ENCODE results near the gene PGM3.

The PGM3 gene

DNA sequence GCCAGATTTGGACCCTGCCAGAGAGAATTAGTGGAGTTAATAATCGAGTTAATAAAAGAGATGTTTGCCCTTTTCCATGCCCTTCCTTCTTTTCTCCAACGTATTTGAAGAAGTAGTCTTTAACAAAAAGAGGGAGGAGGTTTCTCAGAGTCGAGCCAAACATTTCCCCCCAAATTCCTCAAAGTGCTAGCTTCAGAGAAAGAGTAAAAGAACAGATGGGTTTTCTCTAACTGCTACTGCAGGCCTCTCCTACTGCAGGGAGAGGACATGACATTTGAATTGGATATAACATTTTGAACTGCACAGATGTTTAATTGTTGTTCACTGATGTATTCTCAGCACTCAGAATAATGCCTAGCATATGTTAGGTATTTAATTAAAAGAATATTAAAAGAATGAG, 25.6 kb upstream of the PGM3 start:
- WGBS (ENCODE audit: insufficient coverage) = no CpG with 5 or more reads among the region's 3 CpGs
- CTCF ChIA-PET = interaction anchor here (1.5 to 12.0 kb wide), 3 partner anchors 8 to 294 kb away, joined by 5 to 162 read pairs (median 86); partner anchors contain the start of genes DOP1A, PRSS35 and UBE3D
- POLR2A ChIA-PET = no interaction called here

DNA sequence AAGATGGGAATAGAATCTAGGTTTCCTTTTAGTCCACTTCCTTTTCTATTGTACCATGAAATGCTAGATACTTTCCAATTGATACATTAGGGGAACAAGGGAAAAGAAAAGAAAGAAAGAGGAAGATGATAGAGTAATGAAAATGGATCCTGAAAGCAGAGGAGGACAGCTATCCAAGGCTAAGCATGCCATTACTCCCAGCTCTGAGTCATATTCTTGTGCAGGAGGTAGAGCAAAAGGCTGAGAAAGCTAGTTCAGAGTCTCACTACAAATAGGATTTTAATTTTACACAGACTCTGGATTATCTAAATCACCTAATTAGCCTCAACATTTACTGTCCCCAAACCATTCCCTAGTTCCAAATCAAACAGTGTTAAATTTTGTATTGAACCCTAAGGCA, 23.7 kb upstream of the PGM3 start:
- Histone ChIP-seq H3K36me3 (ENCODE audit: control insufficient read depth in 4 of 4, insufficient read depth in 4 of 4, low read length in 3 of 4) (no peaks in the 10 kb centered on the region), H3K27ac (ENCODE audit: insufficient read depth in 1 of 2, low read depth in 1 of 2, low read length in 2 of 2, poor library complexity in 1 of 2, severe bottlenecking in 2 of 2) (no peak overlapping the region), H3K4me3 (ENCODE audit: control insufficient read depth in 1 of 7, extremely low read depth in 1 of 7, insufficient read depth in 4 of 7, low read depth in 2 of 7, low read length in 6 of 7) (no peak overlapping the region), H3K9me3 (ENCODE audit: control extremely low read depth in 1 of 5, control insufficient read depth in 4 of 5, insufficient read depth in 2 of 5, low read depth in 1 of 5, low read length in 4 of 5) (no peaks in the 10 kb centered on the region), H3K4me1 (ENCODE audit: control extremely low read depth in 1 of 4, control insufficient read depth in 4 of 4, insufficient read depth in 4 of 4, low read length in 3 of 4) (no peaks in the 10 kb centered on the region), H3K27me3 (replicated peaks in 2 of 5; ENCODE audit: control insufficient read depth in 4 of 5, insufficient read depth in 5 of 5, low read length in 4 of 5) (peaks cover 0 to under 1% (median 0%) of the 10 kb centered on the region in 5 experiments)
- DNase-seq = no peak
- ChIA-PET CTCF (interaction anchor here (0.8 to 12.0 kb wide), 10 partner anchors 9 to 302 kb away, joined by 3 to 162 read pairs (median 4); partner anchors contain the start of genes DOP1A, PRSS35 and UBE3D), POLR2A (no interaction called here)

More for the DNA sequence above, 25.6 kb upstream of the PGM3 start:
- no peak overlapping the region for H3K27ac ChIP-seq (ENCODE audit: insufficient read depth in 1 of 2, low read depth in 1 of 2, low read length in 2 of 2, poor library complexity in 1 of 2, severe bottlenecking in 2 of 2)
- no peaks in the 10 kb centered on the region for H3K27me3 ChIP-seq (replicated peaks in 2 of 5; ENCODE audit: control insufficient read depth in 4 of 5, insufficient read depth in 5 of 5, low read length in 4 of 5)
- H3K36me3 ChIP-seq (ENCODE audit: control insufficient read depth in 4 of 4, insufficient read depth in 4 of 4, low read length in 3 of 4) = peaks cover 0 to 2% (median 0%) of the 10 kb centered on the region in 4 experiments
- no peaks in the 10 kb centered on the region for H3K4me1 ChIP-seq (ENCODE audit: control extremely low read depth in 1 of 4, control insufficient read depth in 4 of 4, insufficient read depth in 4 of 4, low read length in 3 of 4)
- H3K9me3 ChIP-seq (ENCODE audit: control extremely low read depth in 1 of 5, control insufficient read depth in 4 of 5, insufficient read depth in 2 of 5, low read depth in 1 of 5, low read length in 4 of 5) = no peaks in the 10 kb centered on the region
- no peak overlapping the region for H3K4me3 ChIP-seq (ENCODE audit: control insufficient read depth in 1 of 7, extremely low read depth in 1 of 7, insufficient read depth in 4 of 7, low read depth in 2 of 7, low read length in 6 of 7)
- no peak for DNase-seq

DNA sequence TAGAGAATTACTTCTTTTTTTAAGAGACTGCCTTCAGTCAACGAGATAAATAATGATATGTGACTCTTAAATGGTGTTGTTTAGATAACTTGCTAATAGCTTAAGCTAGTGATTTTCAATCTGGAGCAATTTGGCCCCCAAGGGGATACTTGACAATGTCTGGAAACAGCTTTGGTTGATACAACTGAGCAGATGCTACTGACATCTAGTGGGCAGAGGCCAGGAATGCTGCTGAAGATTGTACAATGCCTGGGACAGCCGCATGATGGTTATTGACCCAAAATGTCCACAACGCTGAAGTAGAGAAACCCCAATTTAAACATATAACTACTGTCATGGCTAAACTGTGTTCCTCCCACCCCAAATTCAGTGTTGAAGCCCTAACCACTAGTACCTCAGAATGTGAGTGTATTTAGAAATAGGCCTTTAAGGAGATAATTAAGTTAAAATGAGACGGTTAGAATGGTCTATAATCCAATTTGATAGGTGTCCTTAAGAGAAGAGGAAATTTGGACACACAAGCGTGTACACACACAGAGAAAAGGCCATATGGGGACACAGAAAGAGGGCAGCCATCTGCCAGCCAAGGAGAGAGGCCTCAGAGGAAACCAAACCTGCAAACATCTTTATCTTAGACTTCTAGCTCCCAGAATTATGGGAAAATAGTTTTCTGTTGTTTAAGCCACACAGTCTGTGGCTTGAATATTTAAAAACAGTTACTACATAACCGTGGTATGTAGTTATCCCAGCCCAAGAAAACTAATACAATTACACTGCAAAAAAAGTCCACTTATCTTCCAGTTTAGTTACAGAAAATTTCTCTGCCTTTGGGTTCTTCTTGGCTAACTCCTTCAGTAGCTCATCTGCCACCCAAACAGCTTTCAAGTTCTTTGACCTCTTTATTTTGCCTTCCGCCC, 22.3 kb upstream of the PGM3 start:
- Histone ChIP-seq H3K27me3 (replicated peaks in 2 of 5; ENCODE audit: control insufficient read depth in 4 of 5, insufficient read depth in 5 of 5, low read length in 4 of 5) (peaks cover 0 to 2% (median 0%) of the 10 kb centered on the region in 5 experiments), H3K4me1 (ENCODE audit: control extremely low read depth in 1 of 4, control insufficient read depth in 4 of 4, insufficient read depth in 4 of 4, low read length in 3 of 4) (no peaks in the 10 kb centered on the region), H3K27ac (ENCODE audit: insufficient read depth in 1 of 2, low read depth in 1 of 2, low read length in 2 of 2, poor library complexity in 1 of 2, severe bottlenecking in 2 of 2) (no peak overlapping the region), H3K36me3 (ENCODE audit: control insufficient read depth in 4 of 4, insufficient read depth in 4 of 4, low read length in 3 of 4) (peaks cover 0 to 6% (median 0%) of the 10 kb centered on the region in 4 experiments), H3K4me3 (ENCODE audit: control insufficient read depth in 1 of 7, extremely low read depth in 1 of 7, insufficient read depth in 4 of 7, low read depth in 2 of 7, low read length in 6 of 7) (no peak overlapping the region), H3K9me3 (ENCODE audit: control extremely low read depth in 1 of 5, control insufficient read depth in 4 of 5, insufficient read depth in 2 of 5, low read depth in 1 of 5, low read length in 4 of 5) (no peaks in the 10 kb centered on the region)
- CTCF ChIA-PET = interaction anchor here (0.6 to 12.0 kb wide), 23 partner anchors 8 to 967 kb away, joined by 3 to 162 read pairs (median 3); partner anchors contain the start of genes DOP1A, PRSS35, RWDD2A and UBE3D
- WGBS (ENCODE audit: insufficient coverage) = 14% methylated on average over 4 of the region's 7 CpGs
- POLR2A ChIA-PET = interaction anchor here (1.0 kb wide), 1 partner anchor 148 kb away, joined by 3 read pairs; the partner anchor contains the start of gene DOP1A
- DNase-seq = peak; percentile 71 to 82 (median 80)

DNA sequence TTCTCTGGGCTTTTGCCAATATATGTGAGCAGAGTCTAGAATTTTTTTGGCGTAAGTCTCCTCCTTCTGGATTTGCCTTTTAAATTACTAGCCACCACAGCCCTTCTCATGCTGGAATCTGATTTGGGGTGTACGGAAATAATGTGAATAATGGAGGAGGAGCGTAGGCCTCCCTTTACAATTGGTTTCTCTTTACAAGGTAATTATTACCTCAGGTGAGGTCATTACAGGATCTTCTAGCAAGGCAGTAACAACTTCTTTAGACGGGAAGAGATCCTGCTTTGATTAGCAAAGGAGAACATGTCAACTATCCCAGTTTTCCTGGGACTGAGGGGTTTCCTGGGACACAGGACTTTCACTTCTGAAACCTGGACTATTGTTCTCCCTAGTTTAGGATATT, 9.0 kb upstream of the PGM3 start:
- no peak overlapping the region for H3K4me3 ChIP-seq (ENCODE audit: control insufficient read depth in 1 of 7, extremely low read depth in 1 of 7, insufficient read depth in 4 of 7, low read depth in 2 of 7, low read length in 6 of 7)
- POLR2A ChIA-PET = no interaction called here
- H3K9me3 ChIP-seq (ENCODE audit: control extremely low read depth in 1 of 5, control insufficient read depth in 4 of 5, insufficient read depth in 2 of 5, low read depth in 1 of 5, low read length in 4 of 5) = no peaks in the 10 kb centered on the region
- CTCF ChIA-PET = interaction anchor here (1.4 kb wide), 1 partner anchor 9 kb away, joined by 3 read pairs; no protein-coding TSS in a partner anchor
- H3K36me3 ChIP-seq (ENCODE audit: control insufficient read depth in 4 of 4, insufficient read depth in 4 of 4, low read length in 3 of 4) = no peaks in the 10 kb centered on the region
- no peaks in the 10 kb centered on the region for H3K4me1 ChIP-seq (ENCODE audit: control extremely low read depth in 1 of 4, control insufficient read depth in 4 of 4, insufficient read depth in 4 of 4, low read length in 3 of 4)
- 90% methylated on average over 1 of the region's 4 CpGs for WGBS (ENCODE audit: insufficient coverage)
- no peak for DNase-seq
- no peaks in the 10 kb centered on the region for H3K27me3 ChIP-seq (replicated peaks in 2 of 5; ENCODE audit: control insufficient read depth in 4 of 5, insufficient read depth in 5 of 5, low read length in 4 of 5)
- H3K27ac ChIP-seq (ENCODE audit: insufficient read depth in 1 of 2, low read depth in 1 of 2, low read length in 2 of 2, poor library complexity in 1 of 2, severe bottlenecking in 2 of 2) = no peak overlapping the region

DNA sequence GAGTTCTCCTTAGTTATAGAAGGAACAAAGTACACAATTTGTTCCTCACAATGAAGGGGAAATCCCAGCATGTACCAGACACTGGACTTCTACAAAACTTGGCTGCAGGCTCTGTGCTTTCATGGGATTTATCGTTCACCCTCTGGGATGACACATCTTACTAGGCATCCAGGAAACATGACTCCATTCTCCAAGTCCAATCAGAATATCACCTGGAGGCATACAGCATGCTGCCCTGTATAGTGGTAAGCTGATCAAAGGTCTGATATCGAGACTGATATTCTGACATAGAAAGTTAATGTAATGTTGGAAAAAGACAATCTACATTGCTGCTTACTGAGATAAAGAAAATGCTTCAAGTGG, 6.8 kb upstream of the PGM3 start:
- no peak overlapping the region for H3K27ac ChIP-seq (ENCODE audit: insufficient read depth in 1 of 2, low read depth in 1 of 2, low read length in 2 of 2, poor library complexity in 1 of 2, severe bottlenecking in 2 of 2)
- no peaks in the 10 kb centered on the region for H3K36me3 ChIP-seq (ENCODE audit: control insufficient read depth in 4 of 4, insufficient read depth in 4 of 4, low read length in 3 of 4)
- CTCF ChIA-PET = interaction anchor here (1.0 to 1.1 kb wide), 2 partner anchors 13 to 15 kb away, joined by 3 to 4 read pairs; no protein-coding TSS in a partner anchor
- WGBS (ENCODE audit: insufficient coverage) = no CpG with 5 or more reads among the region's 2 CpGs
- POLR2A ChIA-PET = no interaction called here
- no peak overlapping the region for H3K4me3 ChIP-seq (ENCODE audit: control insufficient read depth in 1 of 7, extremely low read depth in 1 of 7, insufficient read depth in 4 of 7, low read depth in 2 of 7, low read length in 6 of 7)
- no peaks in the 10 kb centered on the region for H3K4me1 ChIP-seq (ENCODE audit: control extremely low read depth in 1 of 4, control insufficient read depth in 4 of 4, insufficient read depth in 4 of 4, low read length in 3 of 4)
- DNase-seq = no peak
- no peaks in the 10 kb centered on the region for H3K9me3 ChIP-seq (ENCODE audit: control extremely low read depth in 1 of 5, control insufficient read depth in 4 of 5, insufficient read depth in 2 of 5, low read depth in 1 of 5, low read length in 4 of 5)
- H3K27me3 ChIP-seq (replicated peaks in 2 of 5; ENCODE audit: control insufficient read depth in 4 of 5, insufficient read depth in 5 of 5, low read length in 4 of 5) = no peaks in the 10 kb centered on the region

DNA sequence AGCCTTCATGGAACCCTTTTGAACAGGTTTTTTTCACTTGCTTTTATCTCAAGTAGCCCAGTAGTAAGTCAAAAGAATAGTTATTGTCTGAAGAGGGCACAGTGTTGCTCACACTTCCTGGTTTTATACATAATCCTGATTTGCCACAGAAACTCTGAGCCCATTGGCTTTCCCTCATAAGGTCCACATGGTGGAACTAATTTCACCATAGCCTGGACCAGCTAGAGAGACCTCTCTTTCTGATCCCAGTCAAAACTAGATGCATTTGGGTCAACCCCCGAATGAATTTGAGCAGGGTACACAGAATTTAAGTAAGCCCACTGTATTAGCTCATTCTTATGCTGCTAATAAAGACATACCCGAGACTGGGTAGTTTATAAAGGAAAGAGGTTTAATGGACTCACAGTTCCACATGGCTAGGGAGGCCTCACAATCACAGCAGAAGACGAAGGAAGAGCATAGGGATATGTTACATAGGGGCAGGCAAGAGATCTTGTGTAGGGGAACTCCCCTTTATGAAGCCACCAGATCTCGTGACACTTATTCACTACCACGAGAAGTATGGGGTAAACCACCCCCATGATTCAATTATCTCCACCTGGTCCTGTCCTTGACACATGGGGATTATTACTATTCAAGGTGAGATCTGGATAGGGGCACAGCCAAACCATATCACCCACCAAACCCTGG, 6.3 kb upstream of the PGM3 start:
- WGBS (ENCODE audit: insufficient coverage) = 100% methylated on average over 3 of the region's 5 CpGs
- Histone ChIP-seq H3K9me3 (ENCODE audit: control extremely low read depth in 1 of 5, control insufficient read depth in 4 of 5, insufficient read depth in 2 of 5, low read depth in 1 of 5, low read length in 4 of 5) (no peaks in the 10 kb centered on the region), H3K4me3 (ENCODE audit: control insufficient read depth in 1 of 7, extremely low read depth in 1 of 7, insufficient read depth in 4 of 7, low read depth in 2 of 7, low read length in 6 of 7) (no peak overlapping the region), H3K27ac (ENCODE audit: insufficient read depth in 1 of 2, low read depth in 1 of 2, low read length in 2 of 2, poor library complexity in 1 of 2, severe bottlenecking in 2 of 2) (no peak overlapping the region), H3K27me3 (replicated peaks in 2 of 5; ENCODE audit: control insufficient read depth in 4 of 5, insufficient read depth in 5 of 5, low read length in 4 of 5) (peaks cover 0 to under 1% (median 0%) of the 10 kb centered on the region in 5 experiments), H3K36me3 (ENCODE audit: control insufficient read depth in 4 of 4, insufficient read depth in 4 of 4, low read length in 3 of 4) (no peaks in the 10 kb centered on the region), H3K4me1 (ENCODE audit: control extremely low read depth in 1 of 4, control insufficient read depth in 4 of 4, insufficient read depth in 4 of 4, low read length in 3 of 4) (peaks cover 0 to 2% (median 1%) of the 10 kb centered on the region in 4 experiments)
- CTCF ChIA-PET = interaction anchor here (1.0 to 1.1 kb wide), 2 partner anchors 13 to 16 kb away, joined by 3 read pairs; no protein-coding TSS in a partner anchor
- no peak for DNase-seq
- POLR2A ChIA-PET = no interaction called here

All from common myeloid progenitor, CD34-positive (primary cell).